PFSK-1 (cell line): ENCODE measurements around the gene ADCK2. TPM values are rescaled to one million over a fixed set of nuclear protein-coding genes. Genes with fewer than 3 reads are reported as not detected.

Experiments used
- FOXP2 ChIP-seq: optimal IDR thresholded peaks from 2 replicates; pipeline ENCODE3; 2011; ENCODE audit warnings: borderline replicate concordance, control low read depth, inconsistent platforms; ENCODE audit not compliant: insufficient read depth; ENCODE audit errors: extremely low read length, extremely low read depth
- POLR2AphosphoS5 ChIP-seq: IDR thresholded peaks from 2 replicates; pipeline ENCODE4 v1.6.1; 2012; ENCODE audit warnings: low read depth, mild to moderate bottlenecking, control low read depth, low read length, moderate library complexity
- REST ChIP-seq, 2 experiments: IDR thresholded peaks; 2 replicates each; pipeline versions ENCODE4 v1.6.1 to v1.8.0; 2011 to 2012; ENCODE audit warnings: low read depth in 2 of 2, low read length in 2 of 2, control low read depth in 1 of 2, inconsistent platforms in 1 of 2, mild to moderate bottlenecking in 1 of 2, moderate library complexity in 1 of 2; ENCODE audit not compliant: insufficient read depth in 1 of 2
- SIN3A ChIP-seq: IDR thresholded peaks from 2 replicates; pipeline ENCODE4 v1.6.1; 2012; ENCODE audit warnings: mild to moderate bottlenecking, low read length, moderate library complexity, borderline replicate concordance; ENCODE audit not compliant: insufficient read depth
- TAF1 ChIP-seq: IDR thresholded peaks from 2 replicates; pipeline ENCODE4 v1.6.1; 2012; ENCODE audit warnings: low read length, control low read depth, borderline replicate concordance; ENCODE audit not compliant: insufficient read depth
- polyA plus RNA-seq: library from polyadenylated mRNA; unstranded; fragments of >200 nt; gene quantifications from one replicate; pipeline ENCODE4 v1.2.1, GENCODE V29; 2012; ENCODE audit warnings: low read depth, missing spikeins; ENCODE audit not compliant: insufficient read length

Gene ADCK2, protein sequence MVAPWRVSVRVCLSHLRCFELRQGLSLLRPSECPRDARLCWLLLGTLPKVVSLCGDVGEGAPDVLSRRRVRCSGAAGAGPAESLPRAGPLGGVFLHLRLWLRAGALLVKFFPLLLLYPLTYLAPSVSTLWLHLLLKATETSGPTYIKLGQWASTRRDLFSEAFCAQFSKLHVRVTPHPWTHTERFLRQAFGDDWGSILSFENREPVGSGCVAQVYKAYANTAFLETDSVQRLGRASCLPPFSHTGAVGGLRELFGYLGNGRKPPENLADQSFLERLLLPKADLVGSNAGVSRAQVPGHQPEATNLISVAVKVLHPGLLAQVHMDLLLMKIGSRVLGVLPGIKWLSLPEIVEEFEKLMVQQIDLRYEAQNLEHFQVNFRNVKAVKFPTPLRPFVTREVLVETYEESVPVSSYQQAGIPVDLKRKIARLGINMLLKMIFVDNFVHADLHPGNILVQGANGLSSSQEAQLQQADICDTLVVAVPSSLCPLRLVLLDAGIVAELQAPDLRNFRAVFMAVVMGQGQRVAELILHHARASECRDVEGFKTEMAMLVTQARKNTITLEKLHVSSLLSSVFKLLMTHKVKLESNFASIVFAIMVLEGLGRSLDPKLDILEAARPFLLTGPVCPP
- 31.2 TPM for polyA plus RNA-seq

DNA sequence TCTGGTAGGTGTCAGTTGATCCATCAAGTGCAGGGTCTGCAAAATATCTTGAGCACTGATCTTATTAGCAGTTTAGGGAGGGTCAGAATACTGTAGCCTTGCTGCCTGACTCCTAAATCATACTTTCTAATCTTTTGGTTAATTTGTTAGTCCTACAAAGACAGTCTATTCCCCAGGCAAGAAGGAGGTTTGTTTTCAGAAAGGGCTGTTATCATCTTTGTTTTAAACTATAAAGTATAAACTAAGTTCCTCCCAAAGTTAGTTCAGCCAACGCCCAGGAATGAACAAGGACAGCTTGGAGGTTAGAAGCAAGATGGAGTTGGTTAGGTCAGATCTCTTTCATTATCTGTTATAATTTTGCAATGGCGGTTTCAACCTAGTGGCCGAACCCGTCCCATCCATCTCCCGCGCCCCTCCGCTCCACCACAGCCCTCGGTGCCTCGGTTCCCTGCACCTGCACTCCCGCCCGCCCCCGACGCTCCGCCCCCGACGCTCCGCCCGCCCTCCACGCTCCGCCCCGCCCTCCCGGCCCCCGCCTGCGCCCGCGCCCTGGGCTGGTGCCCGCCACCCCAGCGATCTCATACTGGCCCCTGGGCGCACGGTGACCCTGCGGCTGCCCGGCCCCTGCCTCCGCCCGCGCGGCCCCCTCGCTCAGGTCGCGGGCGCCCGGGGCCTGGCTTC is at the start of gene ADCK2:
ADCK2 (plus strand) TSS at position 564 of the 681 bp plus-strand sequence. CDS start 386 bp downstream, outside the sequence.
- no peak for TF ChIP-seq TAF1
- no peak for TF ChIP-seq SIN3A
- TF ChIP-seq REST (IDR thresholded peaks at IDR 0.05; ENCODE audit: insufficient read depth in 1 of 2, low read depth in 2 of 2, low read length in 2 of 2) = no peak
- no peak for TF ChIP-seq POLR2AphosphoS5
- no peak for TF ChIP-seq FOXP2

DNA sequence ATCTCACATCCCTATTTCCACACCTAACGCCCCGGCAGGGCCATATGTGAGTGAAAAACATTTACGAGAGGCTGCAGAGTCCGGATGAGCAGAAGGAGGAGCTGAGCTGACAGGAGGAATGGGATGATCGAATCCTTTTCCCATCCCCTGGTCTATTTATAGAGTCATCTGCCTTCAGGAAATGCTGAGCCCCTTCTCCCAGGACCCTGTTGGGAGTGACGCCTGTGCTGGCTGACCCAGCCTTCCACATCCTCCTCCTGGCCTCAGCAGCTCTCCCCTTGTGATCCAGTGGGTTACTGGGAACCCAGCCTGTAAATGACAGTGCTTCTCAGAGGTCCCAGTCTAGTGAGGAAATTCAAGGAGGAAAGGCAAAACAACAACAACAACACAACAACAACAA is 48.8 kb upstream of the ADCK2 start:
- TF ChIP-seq REST (IDR thresholded peaks at IDR 0.05; ENCODE audit: insufficient read depth in 1 of 2, low read depth in 2 of 2, low read length in 2 of 2) (no peak), FOXP2 (peak; percentile 63), TAF1 (no peak), SIN3A (no peak)

DNA sequence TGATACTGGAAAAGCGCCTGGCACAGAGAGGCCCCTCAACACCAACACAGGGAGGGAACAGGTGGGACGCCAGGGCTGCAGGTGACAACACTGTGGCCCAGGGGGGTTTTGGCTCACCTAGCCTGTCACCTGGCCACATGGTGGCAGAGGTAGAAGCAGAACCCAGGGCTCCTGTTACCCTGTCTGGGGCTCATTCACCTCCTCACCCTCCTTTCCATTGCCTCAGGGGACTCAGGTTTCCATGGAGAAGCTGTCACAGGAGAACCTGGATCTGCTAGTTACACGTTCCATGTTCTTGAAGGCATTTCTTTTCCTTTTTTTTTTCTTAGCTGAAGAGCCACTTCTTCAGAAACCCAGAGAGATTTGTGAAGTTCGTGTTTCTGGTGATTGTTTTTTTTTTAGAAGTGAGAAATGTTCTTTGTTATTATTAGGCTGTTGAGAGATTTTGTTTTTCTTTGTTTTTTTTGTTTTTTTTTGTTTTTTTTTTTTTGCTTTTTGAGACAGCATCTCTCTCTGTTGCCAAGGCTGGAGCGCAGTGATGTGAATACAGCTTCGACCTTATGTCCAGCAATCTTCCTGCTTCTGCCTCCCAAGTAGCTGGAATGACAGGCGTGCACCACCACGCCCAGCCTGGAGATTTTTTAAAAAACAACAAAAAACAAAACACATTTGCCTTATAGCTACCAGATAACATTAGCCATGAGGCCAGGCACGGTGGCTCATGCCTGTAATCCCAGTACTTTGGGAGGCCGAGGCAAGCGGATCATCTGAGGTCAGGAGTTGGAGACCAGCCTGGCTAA is 48.2 kb upstream of the ADCK2 start:
- TF ChIP-seq POLR2AphosphoS5 (no peak), FOXP2 (peak; percentile 4), SIN3A (no peak)

DNA sequence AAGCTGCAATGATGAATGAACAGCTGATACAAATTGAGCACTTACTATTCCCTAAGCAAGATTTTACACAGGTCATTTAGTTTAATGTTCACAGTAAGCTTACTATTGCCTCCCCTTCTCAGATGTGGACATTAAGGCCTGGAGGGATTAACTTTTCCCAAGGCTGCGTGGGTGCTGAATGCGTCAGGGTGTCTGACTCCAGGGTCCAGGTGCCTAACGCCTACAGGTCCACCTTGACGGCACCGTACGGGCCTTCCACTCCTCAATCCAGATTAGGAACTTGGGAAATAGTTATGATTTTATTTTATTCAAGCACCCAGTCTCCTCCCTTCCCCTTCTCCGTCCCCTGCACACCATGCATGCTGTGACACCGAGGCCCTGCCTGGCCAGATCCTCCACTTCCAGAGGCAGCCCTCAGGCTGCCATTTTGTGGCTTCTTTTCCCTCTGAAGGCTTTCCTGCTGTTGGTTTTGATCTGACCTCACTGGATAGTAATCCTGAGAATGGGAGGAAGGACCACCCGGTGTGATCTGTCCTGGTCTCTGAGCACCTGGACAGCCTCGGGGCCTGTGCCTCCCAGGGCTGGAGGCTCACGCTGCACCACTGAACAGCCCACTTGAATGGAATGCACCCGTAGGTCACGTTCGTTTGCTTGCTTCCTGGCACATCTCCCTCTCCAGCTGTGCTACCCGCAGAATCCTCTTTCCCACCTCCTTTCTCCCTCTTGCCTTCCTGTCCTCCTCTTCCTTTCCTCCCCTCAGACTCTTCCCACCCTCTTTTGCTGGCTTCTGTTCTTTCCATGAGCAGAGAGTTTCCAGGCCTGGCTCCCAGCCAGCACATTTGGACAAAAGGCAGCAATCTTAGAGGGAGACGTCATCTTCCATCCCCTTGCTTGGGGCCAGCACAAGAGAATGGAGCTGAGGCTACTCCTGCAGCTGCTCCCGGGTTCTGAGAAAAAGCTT is 46.6 kb upstream of the ADCK2 start:
- TF ChIP-seq REST (IDR thresholded peaks at IDR 0.05; ENCODE audit: insufficient read depth in 1 of 2, low read depth in 2 of 2, low read length in 2 of 2) (no peak), POLR2AphosphoS5 (no peak), FOXP2 (peak; percentile 87), SIN3A (no peak; the same call in 1 of the 2 replicates)
